Smooth muscle cell (in vitro differentiated cells): ENCODE data around the gene EIF1AD. TPM values are rescaled to one million over a fixed set of nuclear protein-coding genes. Genes with fewer than 3 reads are reported as not detected.

Experiments
- DNase-seq: peaks from one replicate; lab custom pipeline; 2025; ENCODE audit not compliant: unreplicated experiment; lab: John Stamatoyannopoulos, UW
- H2AFZ ChIP-seq: fragments of 200-600 bp; sonication (generic); 2 replicates; pipeline ENCODE4 v1.6.0; 2016; ENCODE audit warnings: antibody characterized with exemption, low read depth, mild to moderate bottlenecking
- H3F3A ChIP-seq: fragments of 200-600 bp; sonication (generic); 2 replicates; pipeline ENCODE4 v1.6.0; 2017; ENCODE audit warnings: antibody characterized with exemption, low read depth
- H3K27ac ChIP-seq: fragments of 200-600 bp; sonication (generic); 2 replicates; pipeline ENCODE4 v1.5.1; 2016; ENCODE audit warnings: low read depth, mild to moderate bottlenecking
- H3K27me3 ChIP-seq: fragments of 200-600 bp; sonication (generic); 2 replicates; pipeline ENCODE4 v1.6.1; 2016; ENCODE audit warnings: low read depth, mild to moderate bottlenecking
- H3K36me3 ChIP-seq: fragments of 200-600 bp; sonication (generic); 2 replicates; pipeline ENCODE4 v1.5.1; 2016; ENCODE audit warnings: low read depth
- H3K4me1 ChIP-seq: fragments of 200-600 bp; sonication (generic); 2 replicates; pipeline ENCODE4 v1.5.1; 2016; ENCODE audit warnings: low read depth
- H3K4me2 ChIP-seq: fragments of 200-600 bp; sonication (generic); 2 replicates; pipeline ENCODE4 v1.6.0; 2016; ENCODE audit warnings: mild to moderate bottlenecking
- H3K4me3 ChIP-seq: fragments of 200-600 bp; sonication (generic); 2 replicates; pipeline ENCODE4 v1.5.1; 2016; ENCODE audit warnings: mild to moderate bottlenecking
- H3K79me2 ChIP-seq: fragments of 200-600 bp; sonication (generic); 2 replicates; pipeline ENCODE4 v1.6.0; 2016; ENCODE audit warnings: low read depth, mild to moderate bottlenecking
- H3K9ac ChIP-seq: fragments of 200-600 bp; sonication (generic); 2 replicates; pipeline ENCODE4 v1.6.0; 2016; ENCODE audit warnings: low read depth
- H3K9me3 ChIP-seq: fragments of 200-600 bp; sonication (generic); replicated peaks from 2 replicates; pipeline ENCODE4 v1.5.1; 2016; ENCODE audit warnings: low read depth
- H4K20me1 ChIP-seq: fragments of 200-600 bp; sonication (generic); 2 replicates; pipeline ENCODE4 v1.6.0; 2016; ENCODE audit warnings: low read depth
- WGBS: methylation state at CpG from one replicate; pipeline ENCODE4 v1.1.7; 2016; ENCODE audit warnings: low lambda C conversion rate; 5-methylcytosine and 5-hydroxymethylcytosine counted together
- polyA plus RNA-seq: library from polyadenylated mRNA; unstranded; fragments of >200 nt; fragmentation: Nextera tagmentation; extraction: Ambion mirVana; gene quantifications from 2 replicates; pipeline ENCODE4 v1.2.1, GENCODE V29; 2016
- total RNA-seq: library from RNA; depleted of rRNA; stranded (reverse); fragments of >200 nt; gene quantifications from 2 replicates; pipeline ENCODE4 v1.2.3, GENCODE V29; 2014
- TF ChIP-seq, protein P1 (sequence below): fragments of 200-600 bp; sonication (generic); IDR thresholded peaks from 2 replicates; pipeline ENCODE4 v1.5.1; 2017; ENCODE audit warnings: borderline replicate concordance, mild to moderate bottlenecking, antibody characterized with exemption; ENCODE audit not compliant: insufficient read depth, poor library complexity, severe bottlenecking

The EIF1AD gene
- total and polyA plus RNA-seq, 2 experiments from 2014 or later, result 29.3 TPM

DNA sequence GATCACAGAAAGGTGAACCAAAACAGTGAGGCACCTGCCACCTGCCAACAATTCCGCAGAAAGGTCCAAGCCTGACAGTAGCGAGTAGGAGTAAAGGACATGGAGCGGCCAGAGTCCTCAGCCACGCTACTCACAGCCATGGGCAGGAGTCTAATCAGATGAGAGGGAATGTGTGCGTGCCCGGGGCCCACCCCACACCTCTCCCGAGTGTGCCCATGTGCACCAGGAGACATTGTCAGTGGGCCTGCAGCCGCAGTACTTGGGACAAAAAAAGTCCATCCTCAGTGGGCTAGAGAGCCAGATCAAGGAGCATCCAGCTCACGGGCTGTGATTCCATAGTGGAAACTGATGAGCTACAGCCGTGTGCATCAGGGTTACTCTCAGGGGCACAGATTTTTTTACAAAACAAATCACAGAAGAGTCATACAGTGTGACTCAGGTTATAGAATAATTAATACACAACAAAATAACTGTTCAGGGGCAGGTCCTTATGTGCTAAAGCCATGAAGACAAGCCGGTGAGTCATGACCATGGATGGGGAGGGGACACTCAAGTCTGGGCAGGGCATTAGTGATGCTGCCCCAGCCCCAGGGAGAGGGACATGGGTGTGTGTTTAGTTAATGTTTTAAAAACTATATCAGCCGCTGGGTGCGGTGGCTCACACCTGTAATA lies 28.4 kb downstream of the EIF1AD start:
- TF ChIP-seq, protein P1, sequence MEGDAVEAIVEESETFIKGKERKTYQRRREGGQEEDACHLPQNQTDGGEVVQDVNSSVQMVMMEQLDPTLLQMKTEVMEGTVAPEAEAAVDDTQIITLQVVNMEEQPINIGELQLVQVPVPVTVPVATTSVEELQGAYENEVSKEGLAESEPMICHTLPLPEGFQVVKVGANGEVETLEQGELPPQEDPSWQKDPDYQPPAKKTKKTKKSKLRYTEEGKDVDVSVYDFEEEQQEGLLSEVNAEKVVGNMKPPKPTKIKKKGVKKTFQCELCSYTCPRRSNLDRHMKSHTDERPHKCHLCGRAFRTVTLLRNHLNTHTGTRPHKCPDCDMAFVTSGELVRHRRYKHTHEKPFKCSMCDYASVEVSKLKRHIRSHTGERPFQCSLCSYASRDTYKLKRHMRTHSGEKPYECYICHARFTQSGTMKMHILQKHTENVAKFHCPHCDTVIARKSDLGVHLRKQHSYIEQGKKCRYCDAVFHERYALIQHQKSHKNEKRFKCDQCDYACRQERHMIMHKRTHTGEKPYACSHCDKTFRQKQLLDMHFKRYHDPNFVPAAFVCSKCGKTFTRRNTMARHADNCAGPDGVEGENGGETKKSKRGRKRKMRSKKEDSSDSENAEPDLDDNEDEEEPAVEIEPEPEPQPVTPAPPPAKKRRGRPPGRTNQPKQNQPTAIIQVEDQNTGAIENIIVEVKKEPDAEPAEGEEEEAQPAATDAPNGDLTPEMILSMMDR, result no peak
- no peak overlapping the region for H2AFZ ChIP-seq
- no peak overlapping the region for H3K27ac ChIP-seq
- WGBS, result 96% methylated on average over 11 of the region's 13 CpGs
- H3K9me3 ChIP-seq, result no peaks in the 10 kb centered on the region
- no peak overlapping the region for H3K4me3 ChIP-seq
- no peak overlapping the region for H3K9ac ChIP-seq
- DNase-seq, result no peak
- H3K4me2 ChIP-seq, result no peak overlapping the region
- no peaks in the 10 kb centered on the region for H3K4me1 ChIP-seq
- no peaks in the 10 kb centered on the region for H3K27me3 ChIP-seq
- H3K36me3 ChIP-seq, result no peaks in the 10 kb centered on the region
- no peaks in the 10 kb centered on the region for H3F3A ChIP-seq
- H4K20me1 ChIP-seq, result no peaks in the 10 kb centered on the region
- H3K79me2 ChIP-seq, result no peaks in the 10 kb centered on the region

DNA sequence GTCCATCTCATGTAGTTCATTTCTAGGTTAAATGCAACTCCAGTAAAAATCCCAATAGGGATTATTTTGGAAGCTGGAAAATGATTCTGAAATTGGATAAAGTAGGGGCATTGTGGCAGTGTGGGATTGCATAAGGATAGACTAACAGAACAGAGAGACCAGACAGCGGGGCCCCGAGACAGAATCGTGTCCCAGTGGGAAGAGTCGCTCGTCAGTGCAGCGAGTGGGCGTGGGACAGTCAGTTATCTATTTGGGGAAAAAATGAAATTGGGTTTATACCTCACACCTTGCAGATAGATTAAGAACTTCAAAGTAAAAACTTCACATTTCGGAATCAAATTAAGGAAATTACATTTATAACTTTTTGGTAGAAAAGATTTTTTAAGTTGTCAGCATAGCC lies 29.8 kb downstream of the EIF1AD start:
- Histone ChIP-seq H3K4me1 (no peaks in the 10 kb centered on the region), H3K9ac (no peak overlapping the region), H4K20me1 (no peaks in the 10 kb centered on the region), H3K79me2 (no peaks in the 10 kb centered on the region), H3K4me3 (no peak overlapping the region), H3K27me3 (no peaks in the 10 kb centered on the region), H3K9me3 (no peaks in the 10 kb centered on the region), H2AFZ (no peak overlapping the region), H3K36me3 (no peaks in the 10 kb centered on the region), H3K27ac (no peak overlapping the region), H3F3A (no peaks in the 10 kb centered on the region), H3K4me2 (no peak overlapping the region)
- no peak for DNase-seq
- 97% methylated on average over 8 of the region's 8 CpGs for WGBS
- TF ChIP-seq, protein P1, result no peak

DNA sequence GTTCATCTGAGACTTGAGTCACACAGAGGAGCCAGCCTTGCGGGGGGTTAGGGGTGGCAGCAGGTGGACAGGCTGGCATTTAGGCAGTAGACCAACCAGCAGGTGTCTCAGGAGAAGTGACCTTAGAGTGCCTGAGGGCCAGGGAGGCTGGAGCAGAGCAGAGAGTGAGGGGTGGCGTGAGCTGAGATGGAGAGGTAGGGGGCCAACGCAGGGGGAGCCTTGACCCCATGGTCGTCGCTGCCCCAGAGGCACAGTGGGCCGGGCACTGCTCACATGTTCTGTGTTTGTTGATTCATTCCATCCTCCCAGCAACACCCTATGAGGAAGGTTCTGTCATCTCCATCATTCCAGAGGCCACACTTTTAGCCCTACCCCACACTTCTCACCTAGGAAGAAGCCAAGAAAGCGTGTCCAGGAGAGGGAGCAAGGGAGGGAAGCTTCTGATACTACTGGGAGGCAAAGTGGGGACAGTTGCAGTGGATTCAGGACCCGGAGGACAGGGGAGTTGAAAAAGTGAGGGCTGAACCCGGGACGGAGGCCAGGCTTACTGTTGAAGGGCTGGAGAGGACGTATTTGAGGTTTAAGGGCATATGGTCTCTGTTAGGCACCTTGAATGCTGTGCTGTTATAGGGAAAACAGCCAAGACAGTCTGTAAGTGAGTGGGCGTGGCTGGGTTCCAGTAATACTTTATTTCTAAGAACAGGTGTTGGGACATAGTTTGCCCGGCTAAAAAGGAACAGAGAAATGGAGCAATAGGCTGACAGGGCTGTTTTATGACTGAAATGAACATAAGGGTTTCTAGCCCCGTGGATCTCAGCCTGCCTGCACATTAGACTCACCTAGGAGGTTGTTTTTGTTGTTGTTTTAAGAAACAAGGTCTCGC lies 33.1 kb downstream of the EIF1AD start:
- no peaks in the 10 kb centered on the region for H3F3A ChIP-seq
- WGBS, result 96% methylated on average over 15 of the region's 15 CpGs
- no peaks in the 10 kb centered on the region for H4K20me1 ChIP-seq
- peaks cover 4% of the 10 kb centered on the region for H3K79me2 ChIP-seq
- no peak for DNase-seq
- TF ChIP-seq, protein P1, result no peak
- H3K4me1 ChIP-seq, result no peaks in the 10 kb centered on the region
- H3K27me3 ChIP-seq, result no peaks in the 10 kb centered on the region
- H3K9ac ChIP-seq, result no peak overlapping the region
- H2AFZ ChIP-seq, result no peak overlapping the region
- H3K9me3 ChIP-seq, result no peaks in the 10 kb centered on the region
- H3K4me2 ChIP-seq, result no peak overlapping the region
- H3K27ac ChIP-seq, result no peak overlapping the region
- no peaks in the 10 kb centered on the region for H3K36me3 ChIP-seq
- no peak overlapping the region for H3K4me3 ChIP-seq
